ENCODE measurements around the gene EXOSC10. TPM values are rescaled to one million over a fixed set of nuclear protein-coding genes. Genes with fewer than 3 reads are reported as not detected.

Gene EXOSC10
- polyA plus RNA-seq, 1 of the 3 experiments (the other 2 are of a cell fraction): 62.5 TPM

- TF ChIP-seq IRF3 (IDR thresholded peaks at IDR 0.05; ENCODE audit: low read depth, low read length) (no peak), RCOR1 (IDR thresholded peaks at IDR 0.05; ENCODE audit: low read length) (no peak), MXI1 (IDR thresholded peaks at IDR 0.05; ENCODE audit: low read depth, low read length) (no peak), REST (IDR thresholded peaks at IDR 0.05; ENCODE audit: low read depth, low read length) (no peak)
Observed at GRCh38 chr1:11046625-11047365, 52.9 kb downstream of the EXOSC10 start, which contains the start of gene MASP2 (continued).

GRCh38 chr1:11046270-11046566, 53.5 kb downstream of the EXOSC10 start:
- Histone ChIP-seq H3K4me1 (ENCODE audit: control insufficient read depth in 1 of 2, insufficient read depth in 2 of 2, low read depth in 1 of 2, low read length in 1 of 2) (no peaks in the 10 kb centered on the region), H3K27me3 (ENCODE audit: insufficient read depth) (no peaks in the 10 kb centered on the region), H3K9me2 (no peaks in the 10 kb centered on the region), H3F3A (replicated peaks; ENCODE audit: insufficient read depth) (no peaks in the 10 kb centered on the region), H3K9ac (no peak overlapping the region), H3K9me3 (no peaks in the 10 kb centered on the region), H3K4me2 (no peak overlapping the region), H3K79me2 (ENCODE audit: insufficient read depth) (no peaks in the 10 kb centered on the region), H4K20me1 (ENCODE audit: insufficient read depth) (no peaks in the 10 kb centered on the region), H2AFZ (ENCODE audit: low read depth) (no peak overlapping the region), H3K27ac (ENCODE audit: low read depth in 2 of 2, low read length in 1 of 2) (no peak overlapping the region), H3K36me3 (replicated peaks in 1 of 2; ENCODE audit: control insufficient read depth in 1 of 2, insufficient read depth in 2 of 2, low read length in 1 of 2) (no peaks in the 10 kb centered on the region), H3K4me3 (ENCODE audit: low read depth in 2 of 2, low read length in 1 of 2) (no peak overlapping the region)
- ChIA-PET CTCF (interaction anchor here (10.0 kb wide), 1 partner anchor 8 kb away, joined by 118 read pairs; no protein-coding TSS in a partner anchor), POLR2A (no interaction called here)
- DNase-seq: peak; percentile 34
- no peak for TF ChIP-seq IRF3 (IDR thresholded peaks at IDR 0.05; ENCODE audit: low read depth, low read length)
- 92% methylated on average over 2 of the region's 8 CpGs for WGBS (ENCODE audit: low lambda C conversion rate)
